ENCODE data around the gene BICDL2.

Gene BICDL2

DNA sequence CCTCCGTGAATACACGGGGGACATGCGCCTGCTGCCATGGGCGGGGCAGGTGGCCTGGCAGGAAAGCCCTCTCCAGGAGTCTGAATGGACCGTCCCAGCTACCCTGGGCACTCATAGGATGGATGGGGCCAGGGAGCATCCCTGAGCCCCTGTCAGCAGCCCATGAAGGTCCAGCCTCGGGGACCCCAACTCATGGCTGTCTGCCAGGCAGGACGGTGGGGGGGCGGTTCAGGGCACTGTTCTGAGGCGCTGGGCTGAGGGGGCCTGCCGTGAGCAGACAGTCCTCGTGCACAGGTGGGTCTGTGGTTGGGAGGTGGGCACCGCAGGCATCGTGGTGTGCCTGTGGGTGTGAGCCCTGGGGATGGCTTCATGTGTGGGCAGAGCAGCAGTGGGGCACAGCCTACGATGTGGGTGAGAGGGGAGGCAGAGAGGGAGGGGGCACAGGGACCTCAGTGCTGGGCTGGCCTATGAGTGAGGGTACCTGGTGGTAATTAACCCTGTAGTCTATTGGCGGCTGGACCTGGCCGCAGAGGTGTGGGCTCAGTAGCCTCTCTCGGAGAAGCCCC lies 50.0 kb downstream of the BICDL2 start:
- TF ChIP-seq, protein P1, sequence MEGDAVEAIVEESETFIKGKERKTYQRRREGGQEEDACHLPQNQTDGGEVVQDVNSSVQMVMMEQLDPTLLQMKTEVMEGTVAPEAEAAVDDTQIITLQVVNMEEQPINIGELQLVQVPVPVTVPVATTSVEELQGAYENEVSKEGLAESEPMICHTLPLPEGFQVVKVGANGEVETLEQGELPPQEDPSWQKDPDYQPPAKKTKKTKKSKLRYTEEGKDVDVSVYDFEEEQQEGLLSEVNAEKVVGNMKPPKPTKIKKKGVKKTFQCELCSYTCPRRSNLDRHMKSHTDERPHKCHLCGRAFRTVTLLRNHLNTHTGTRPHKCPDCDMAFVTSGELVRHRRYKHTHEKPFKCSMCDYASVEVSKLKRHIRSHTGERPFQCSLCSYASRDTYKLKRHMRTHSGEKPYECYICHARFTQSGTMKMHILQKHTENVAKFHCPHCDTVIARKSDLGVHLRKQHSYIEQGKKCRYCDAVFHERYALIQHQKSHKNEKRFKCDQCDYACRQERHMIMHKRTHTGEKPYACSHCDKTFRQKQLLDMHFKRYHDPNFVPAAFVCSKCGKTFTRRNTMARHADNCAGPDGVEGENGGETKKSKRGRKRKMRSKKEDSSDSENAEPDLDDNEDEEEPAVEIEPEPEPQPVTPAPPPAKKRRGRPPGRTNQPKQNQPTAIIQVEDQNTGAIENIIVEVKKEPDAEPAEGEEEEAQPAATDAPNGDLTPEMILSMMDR (IDR thresholded peaks at IDR 0.05; ENCODE audit: insufficient read depth, low read depth, low read length, missing control alignments) = no peak
- no peak for DNase-seq (ENCODE audit: low read depth)

DNA sequence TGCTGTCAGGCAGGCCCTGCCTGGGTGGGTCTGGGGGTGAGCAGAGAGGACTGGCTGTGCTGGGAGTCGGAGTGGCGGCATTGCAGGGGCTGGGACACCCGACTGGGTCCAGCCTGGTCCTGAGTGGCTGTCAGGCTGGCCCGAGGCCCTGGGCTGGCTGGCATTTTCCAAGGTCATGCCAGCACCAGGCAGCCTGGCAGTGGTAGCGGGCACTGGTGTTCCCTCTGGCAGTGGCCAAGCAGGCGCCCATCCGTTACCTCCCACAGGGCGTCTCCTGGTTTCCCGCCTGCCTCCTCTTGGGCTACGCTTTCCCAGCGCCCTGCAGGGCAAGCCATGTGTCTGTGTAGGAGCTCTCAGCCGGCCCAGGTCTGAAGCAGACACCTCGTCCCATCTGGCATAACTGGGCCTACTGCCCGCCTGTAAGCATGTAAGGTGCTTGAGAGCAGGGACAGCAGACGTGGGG lies 50.8 kb downstream of the BICDL2 start:
- no peak overlapping the region for H3K4me3 ChIP-seq (ENCODE audit: low read depth, low read length)
- TF ChIP-seq, protein P1 (IDR thresholded peaks at IDR 0.05; ENCODE audit: insufficient read depth, low read depth, low read length, missing control alignments) = no peak
- no peak for DNase-seq (ENCODE audit: low read depth)

More for the DNA sequence above, 50.0 kb downstream of the BICDL2 start:
- no peak overlapping the region for H3K4me3 ChIP-seq (ENCODE audit: low read depth, low read length)

GRCh38 chr16:2985462-2985861 lies 51.3 kb downstream of the BICDL2 start:
- no peak for DNase-seq (ENCODE audit: low read depth)
- TF ChIP-seq, protein P1 (IDR thresholded peaks at IDR 0.05; ENCODE audit: insufficient read depth, low read depth, low read length, missing control alignments) = no peak
- H3K4me3 ChIP-seq (ENCODE audit: low read depth, low read length) = no peak overlapping the region

DNA sequence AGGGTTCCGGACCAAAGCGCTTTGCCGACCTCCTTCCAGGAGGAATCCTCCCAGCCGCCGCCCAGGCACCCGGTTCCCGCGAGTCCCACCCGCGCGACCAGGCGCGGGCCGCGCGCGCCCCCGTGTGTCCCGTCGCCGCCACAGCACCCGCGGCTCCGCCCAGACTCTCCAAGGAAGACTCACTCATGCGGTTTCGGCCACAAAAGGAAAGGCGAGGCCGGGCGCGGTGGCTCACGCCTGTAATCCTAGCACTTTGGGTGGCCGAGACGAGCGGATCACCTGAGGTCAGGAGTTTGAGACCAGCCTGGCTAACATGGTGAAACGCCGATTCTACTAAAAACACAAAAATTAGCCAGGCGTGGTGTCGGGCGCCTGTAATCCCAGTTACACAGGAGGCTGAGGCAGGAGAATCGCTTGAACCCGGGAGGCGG lies 53.0 kb downstream of the BICDL2 start:
- peak; percentile 62 for DNase-seq (ENCODE audit: low read depth)
- TF ChIP-seq, protein P1 (IDR thresholded peaks at IDR 0.05; ENCODE audit: insufficient read depth, low read depth, low read length, missing control alignments) = peak; percentile 84
- H3K4me3 ChIP-seq (ENCODE audit: low read depth, low read length) = no peak overlapping the region

- H3K4me3 ChIP-seq (ENCODE audit: low read depth, low read length) = no peak overlapping the region
- DNase-seq (ENCODE audit: low read depth) = no peak
- TF ChIP-seq, protein P1 (IDR thresholded peaks at IDR 0.05; ENCODE audit: insufficient read depth, low read depth, low read length, missing control alignments) = no peak
Observed at GRCh38 chr16:2982402-2982801, 54.3 kb downstream of the BICDL2 start.

DNA sequence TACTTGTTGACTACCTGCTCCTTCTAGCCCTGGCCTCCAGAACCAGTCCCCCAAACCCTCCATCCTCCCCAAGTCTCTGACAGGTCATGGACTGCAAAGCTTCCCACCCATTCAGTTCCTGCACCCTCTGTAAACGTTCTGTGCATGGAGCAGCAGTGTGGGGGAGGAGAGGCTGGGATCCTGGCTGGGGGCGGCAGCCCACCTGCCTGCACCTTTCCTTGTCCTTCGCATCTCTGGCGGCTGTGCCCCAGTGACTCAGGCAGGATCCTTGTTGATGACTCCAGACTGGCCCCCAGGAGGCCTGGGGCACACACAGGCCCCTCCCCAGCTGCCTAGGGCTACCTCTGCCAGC lies 54.9 kb downstream of the BICDL2 start:
- DNase-seq (ENCODE audit: low read depth) = no peak
- TF ChIP-seq, protein P1 (IDR thresholded peaks at IDR 0.05; ENCODE audit: insufficient read depth, low read depth, low read length, missing control alignments) = no peak
- H3K4me3 ChIP-seq (ENCODE audit: low read depth, low read length) = no peak overlapping the region

All from GM12865 (cell line).